Stimulated activated CD8-positive, alpha-beta memory T cell treated with anti-CD3 and anti-CD28 coated beads, Interleukin-7, amount 100 ng/mL, for 4 hours (primary cell): ENCODE measurements around the gene AKAP1.

Experiments
- DNase-seq, 2 donors: peaks; one replicate each; pipeline ENCODE4 v3.0.0-alpha.2; 2020; ENCODE audit warnings: low read depth in 2 of 2

Gene AKAP1

GRCh38 chr17:57164814-57165213 lies 79.8 kb downstream of the AKAP1 start:
- no peak for DNase-seq

- no peak for DNase-seq
Measured at GRCh38 chr17:57165754-57166153, 80.7 kb downstream of the AKAP1 start.

GRCh38 chr17:57166803-57167202 lies 81.8 kb downstream of the AKAP1 start:
- DNase-seq: no peak

- DNase-seq: no peak
Measured at GRCh38 chr17:57168695-57169094, 83.6 kb downstream of the AKAP1 start.

GRCh38 chr17:57170866-57171265 lies 85.8 kb downstream of the AKAP1 start:
- no peak for DNase-seq
